HL-60/S4 treated with phorbol 12-myristate 13-acetate at 8.2 ng/mL for 4 days and 3 days (cell line): Measurements from ENCODE around the gene HTRA1.

Experiments
- in situ Hi-C: fragments of 300-500 bp; cut with MboI; formaldehyde crosslinking; loops from 2 replicates; pipeline ENCODE4 v1.15.0; 2022; ENCODE audit warnings: low sequenced_read_pairs

The HTRA1 gene

DNA sequence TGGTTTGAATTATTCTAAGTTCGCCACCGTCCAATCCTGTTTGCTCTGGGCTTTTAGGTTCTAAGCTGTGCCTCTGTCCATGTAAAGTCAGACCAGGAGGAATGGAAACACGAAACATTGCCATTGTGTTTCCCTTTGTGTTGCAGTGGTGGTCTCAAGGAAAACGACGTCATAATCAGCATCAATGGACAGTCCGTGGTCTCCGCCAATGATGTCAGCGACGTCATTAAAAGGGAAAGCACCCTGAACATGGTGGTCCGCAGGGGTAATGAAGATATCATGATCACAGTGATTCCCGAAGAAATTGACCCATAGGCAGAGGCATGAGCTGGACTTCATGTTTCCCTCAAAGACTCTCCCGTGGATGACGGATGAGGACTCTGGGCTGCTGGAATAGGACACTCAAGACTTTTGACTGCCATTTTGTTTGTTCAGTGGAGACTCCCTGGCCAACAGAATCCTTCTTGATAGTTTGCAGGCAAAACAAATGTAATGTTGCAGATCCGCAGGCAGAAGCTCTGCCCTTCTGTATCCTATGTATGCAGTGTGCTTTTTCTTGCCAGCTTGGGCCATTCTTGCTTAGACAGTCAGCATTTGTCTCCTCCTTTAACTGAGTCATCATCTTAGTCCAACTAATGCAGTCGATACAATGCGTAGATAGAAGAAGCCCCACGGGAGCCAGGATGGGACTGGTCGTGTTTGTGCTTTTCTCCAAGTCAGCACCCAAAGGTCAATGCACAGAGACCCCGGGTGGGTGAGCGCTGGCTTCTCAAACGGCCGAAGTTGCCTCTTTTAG lies 52.9 kb downstream of the HTRA1 start:
- in situ Hi-C loops = no loop called here

DNA sequence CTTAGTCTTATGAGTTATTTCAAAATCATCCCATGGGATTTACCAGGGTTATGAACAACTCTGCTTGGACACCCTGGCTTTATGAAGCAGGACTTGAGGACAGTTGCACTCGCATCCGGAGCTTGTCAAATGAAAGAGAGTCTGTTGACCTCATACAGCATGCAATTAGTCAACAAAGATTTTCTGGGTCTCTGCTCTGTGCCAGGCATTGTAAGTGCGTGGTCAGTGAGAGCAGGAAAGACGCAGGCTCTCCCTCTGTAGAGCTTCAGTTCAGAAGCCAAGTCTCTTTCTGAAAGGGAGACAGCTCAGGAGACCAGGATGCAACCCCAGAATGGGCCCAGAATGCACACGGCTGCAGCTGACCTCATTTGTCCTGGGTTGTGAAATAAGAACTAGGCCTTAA lies 53.7 kb downstream of the HTRA1 start:
- in situ Hi-C loops = no loop called here

DNA sequence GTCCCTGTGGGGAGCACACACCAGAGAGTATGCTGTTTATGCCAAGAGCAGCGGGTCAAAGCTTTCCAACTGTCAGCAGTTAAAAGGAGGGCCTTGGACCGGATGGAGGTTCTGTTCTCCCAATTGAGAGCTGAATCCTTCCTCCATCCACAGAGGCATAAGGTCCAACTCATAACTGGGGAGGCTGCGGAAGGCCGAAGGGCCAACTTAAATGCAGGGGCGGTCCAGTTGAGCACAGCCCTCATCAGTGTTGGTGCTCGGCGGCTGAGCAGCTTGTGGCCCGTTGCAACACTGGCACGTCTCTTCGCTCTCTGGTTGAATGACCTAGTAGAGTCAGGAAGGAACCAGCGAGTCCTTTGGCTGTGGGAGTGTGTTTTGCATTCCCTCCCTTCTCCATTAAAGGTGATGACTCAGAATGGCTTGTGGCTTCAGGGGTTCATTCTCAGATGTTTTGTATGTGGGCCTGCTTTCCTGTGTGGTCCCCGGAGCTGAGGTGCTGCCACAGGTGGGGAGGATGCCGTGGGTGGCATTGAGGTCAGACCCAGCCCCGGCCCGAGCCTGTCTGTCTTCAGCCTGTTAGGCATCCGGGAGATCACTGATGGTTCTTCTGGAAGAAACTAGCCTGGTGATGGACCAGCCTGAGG lies 54.4 kb downstream of the HTRA1 start:
- in situ Hi-C loops = no loop called here

DNA sequence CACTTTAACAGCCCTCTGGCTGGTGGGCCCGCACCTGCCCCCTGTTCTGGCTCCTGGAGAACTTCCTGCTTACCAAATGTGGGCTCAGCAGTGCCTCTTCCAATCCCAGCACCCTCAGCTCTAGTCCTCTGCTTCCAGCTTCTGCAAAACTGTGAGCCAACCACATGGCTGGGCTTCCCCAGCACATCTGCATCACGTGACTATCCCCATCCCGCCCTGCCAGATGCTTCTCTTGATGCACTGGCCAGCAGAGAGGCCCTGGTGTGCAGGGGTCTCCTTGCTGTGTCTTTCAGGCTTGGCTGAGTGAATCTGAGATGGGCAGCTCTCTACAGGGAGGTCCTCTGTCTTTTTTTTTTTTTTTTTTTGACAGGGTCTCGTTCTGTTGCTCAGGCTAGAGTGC lies 55.4 kb downstream of the HTRA1 start:
- in situ Hi-C loops = no loop called here

DNA sequence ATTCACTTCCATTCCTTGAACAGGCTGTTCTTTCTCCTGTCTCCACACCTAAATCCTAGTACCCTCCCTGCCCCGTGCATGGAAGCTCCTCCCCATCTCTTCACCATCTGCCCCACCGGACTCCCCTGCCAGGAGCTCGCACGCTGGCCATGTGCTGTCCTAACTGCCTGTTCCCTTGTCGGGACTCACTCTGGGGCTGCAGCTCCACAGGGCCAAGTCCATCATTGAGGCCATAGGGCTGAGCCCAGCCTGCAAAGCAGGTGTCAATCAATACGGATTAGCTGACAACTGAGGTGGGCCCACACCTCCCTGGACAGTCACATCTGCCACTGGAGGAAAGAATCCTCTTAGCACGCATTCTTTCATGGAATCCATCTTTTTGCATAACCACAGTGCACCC lies 57.8 kb downstream of the HTRA1 start:
- in situ Hi-C loops = no loop called here

DNA sequence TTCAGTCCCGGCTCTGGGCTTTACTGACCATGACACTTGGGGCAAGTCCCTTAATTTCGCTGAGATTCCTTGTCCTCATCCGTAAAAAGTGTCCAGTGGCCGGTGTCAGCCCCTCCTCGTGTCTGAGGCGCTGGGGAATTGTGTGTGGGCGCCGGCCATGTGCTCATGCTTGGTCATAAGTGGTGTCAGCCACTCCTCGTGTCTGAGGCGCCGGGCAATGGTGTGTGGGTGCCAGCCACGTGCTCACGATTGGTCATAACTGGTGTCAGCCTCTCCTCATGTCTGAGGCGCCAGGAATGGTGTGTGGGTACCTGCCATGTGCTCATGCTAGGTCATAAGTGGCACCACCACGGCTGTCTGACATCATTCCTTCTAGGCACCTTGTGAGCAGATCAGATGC lies 58.5 kb downstream of the HTRA1 start:
- in situ Hi-C loops = no loop called here

DNA sequence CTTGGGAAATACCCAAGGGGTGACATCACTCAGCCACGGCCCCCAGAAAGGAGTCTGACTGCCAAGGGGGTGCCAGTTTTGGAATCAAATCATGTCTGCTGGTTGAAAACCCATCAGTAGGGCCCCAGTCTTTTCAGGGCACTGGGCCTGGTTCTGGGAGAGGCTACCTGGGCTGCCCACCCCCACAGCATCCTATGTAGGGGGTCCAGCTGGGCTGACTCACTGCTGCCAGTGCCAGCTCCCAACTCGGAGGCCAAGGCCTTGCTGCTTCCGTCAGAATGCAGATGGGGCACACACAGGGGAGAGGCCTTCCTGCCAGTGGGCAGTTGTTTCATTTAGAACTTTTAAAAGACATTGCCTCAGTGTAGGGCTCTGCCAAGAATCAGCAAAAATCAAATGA lies 59.7 kb downstream of the HTRA1 start:
- in situ Hi-C loops = no loop called here

DNA sequence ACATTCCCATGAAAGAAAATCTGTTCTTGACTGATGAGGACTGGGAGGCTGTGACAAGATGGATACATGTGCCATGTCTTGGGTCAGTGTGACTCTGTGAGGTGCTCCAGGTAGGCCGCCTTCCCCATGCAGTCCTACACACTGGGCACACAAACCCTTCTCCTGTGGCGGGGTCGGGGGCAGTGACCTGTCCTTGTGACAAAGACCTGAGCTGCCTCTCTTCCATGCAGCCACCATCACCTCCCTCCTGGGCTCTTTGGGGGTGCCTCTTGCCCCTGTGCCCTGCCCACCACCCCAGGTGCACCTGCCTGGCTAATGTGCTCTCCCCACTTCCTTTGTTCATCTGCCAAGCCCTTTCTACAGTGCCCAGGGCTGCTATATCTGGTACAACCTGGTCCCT lies 63.5 kb downstream of the HTRA1 start:
- in situ Hi-C loops = no loop called here

DNA sequence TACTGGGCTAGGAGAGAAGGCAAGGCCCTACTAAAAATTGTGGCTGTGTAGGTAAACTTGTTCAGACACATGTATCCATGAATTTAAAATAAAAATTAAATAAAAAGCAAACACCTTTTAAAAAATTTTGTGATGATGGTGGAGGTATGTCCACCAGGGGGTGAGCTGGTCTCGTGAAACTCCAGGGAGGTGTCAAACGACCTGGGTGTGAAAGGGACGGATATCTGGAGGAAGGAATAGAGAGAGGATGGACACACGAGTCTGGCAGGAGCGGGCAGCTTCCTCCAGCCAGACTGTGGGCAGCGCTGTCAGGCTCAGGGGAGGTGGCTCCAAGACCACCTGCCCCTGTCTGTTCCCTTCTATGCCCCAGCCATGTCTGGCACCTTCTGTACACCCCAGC lies 64.4 kb downstream of the HTRA1 start:
- in situ Hi-C loops = no loop called here

DNA sequence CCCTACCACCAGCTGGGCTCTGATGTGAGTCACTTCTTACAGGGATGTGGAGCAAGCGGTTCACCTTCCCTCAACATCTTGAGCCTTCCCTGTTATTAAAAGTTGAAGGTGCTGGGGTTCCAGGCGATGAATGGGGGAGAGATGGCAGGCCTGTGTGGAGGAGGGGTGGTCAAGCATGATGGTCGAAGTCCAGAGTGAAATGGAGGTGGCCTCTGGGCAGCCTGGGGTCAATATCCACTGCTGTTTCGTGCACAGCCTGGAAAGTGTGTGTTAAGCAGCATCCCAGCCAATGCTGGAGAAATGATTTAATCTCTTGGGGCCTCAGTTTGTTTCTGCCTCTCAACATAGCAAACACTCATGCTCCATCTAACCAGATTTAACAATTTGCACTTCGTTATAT lies 65.5 kb downstream of the HTRA1 start:
- in situ Hi-C loops = no loop called here

DNA sequence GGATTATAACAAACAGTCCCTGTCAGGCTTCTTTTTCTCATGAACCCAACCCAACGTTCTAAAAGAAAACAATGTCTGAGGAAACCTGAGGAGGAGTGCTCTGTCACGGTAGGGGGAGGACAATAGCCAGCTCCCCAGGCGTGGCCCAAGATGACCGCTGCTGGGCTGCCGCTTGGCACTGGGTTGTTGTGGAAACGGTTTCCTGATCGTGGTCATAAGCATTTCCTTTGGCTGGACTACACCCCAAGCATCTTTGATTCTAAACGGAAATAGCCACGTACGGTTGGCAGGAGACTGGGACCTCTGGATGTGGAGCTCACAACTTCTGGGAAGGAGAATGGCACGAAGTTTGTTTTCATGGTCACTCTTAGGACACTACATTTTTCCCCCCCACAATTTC lies 68.8 kb downstream of the HTRA1 start:
- in situ Hi-C loops = no loop called here

DNA sequence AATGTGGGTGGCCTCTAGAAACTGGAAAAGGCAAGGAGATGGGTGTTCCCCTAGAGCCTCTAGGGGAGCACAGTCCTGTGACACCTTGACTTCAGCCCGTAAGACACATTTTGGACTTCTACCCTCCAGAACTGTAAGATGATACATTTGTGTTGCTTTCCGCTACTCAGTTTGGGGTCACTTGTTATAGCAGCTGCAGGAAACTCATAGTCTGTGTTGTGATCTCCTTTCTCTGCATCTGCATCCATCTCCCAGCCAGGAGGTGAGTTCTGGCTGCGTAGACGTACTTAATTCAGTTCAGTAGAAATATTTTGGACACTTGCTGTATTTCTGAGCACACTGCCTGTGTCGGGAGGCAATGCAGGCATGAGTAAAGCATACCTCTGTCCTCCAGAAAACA lies 69.9 kb downstream of the HTRA1 start:
- in situ Hi-C loops = no loop called here

DNA sequence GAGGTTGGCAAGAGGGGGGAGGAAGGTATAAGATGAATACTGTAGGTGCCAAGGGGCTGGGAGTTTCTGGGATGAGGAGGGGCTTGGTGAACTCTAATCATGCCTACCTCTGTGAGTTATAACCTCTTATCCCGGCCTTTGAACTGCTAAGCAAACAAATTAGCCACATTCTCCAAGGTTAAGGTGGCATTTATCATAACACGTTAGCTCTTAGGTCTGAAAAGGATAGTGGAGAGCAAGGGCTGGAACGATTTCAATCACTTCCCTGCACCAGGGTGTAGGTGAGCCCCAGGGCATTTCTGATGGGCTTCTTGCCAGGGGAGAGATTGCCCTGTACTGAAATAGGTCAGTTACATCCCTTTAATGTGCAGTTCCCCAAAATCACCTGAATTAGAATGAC lies 70.6 kb downstream of the HTRA1 start:
- in situ Hi-C loops = no loop called here

DNA sequence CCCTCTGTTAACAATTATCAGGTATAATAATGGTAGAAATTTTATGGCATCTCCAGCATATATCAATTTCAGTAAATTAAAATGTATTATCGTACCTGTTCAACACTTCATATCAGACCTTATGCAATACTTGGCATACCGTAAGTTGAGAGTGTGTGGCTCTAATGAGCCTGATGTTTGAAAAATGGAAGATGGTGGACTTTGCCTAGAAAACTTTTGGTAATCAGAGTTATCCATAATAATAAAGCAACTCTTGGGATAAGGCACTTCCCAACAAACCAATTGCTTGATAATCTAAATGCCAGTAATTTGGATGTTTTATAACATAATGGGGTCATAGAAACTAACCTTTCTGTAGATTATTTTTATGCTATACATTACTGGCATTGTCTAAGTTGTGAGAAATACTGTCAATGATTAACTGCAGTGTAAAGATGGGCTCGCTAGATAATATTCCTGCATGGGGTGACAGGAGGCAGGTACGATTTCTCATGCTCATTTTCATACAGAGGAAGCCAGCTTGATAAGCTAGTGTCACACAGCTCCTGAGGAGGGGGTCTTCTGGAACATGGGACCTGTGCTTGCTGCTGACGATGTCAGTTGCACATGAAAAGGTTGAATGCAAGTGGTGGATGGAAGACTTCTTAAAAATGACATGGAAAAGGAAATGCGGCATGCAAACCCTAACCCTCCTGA lies 71.4 kb downstream of the HTRA1 start:
- in situ Hi-C loops = no loop called here

DNA sequence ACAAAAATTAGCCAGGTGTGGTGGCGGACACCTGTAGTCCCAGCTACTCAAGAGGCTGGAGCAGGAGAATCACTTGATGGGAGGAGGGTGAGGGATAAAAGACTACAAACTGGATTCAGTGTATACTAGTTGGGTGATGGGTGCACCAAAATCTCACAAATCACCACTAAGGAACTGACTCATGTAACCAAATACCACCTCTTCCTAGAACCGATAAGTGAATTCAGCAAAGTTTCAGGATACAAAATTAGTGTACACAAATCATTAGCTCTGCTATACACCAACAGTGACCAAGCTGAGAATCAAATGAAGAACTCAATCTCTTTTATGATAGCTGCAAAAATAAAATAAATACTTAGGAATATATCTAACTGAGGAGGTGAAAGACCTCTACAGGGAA lies 76.2 kb downstream of the HTRA1 start:
- in situ Hi-C loops = no loop called here

DNA sequence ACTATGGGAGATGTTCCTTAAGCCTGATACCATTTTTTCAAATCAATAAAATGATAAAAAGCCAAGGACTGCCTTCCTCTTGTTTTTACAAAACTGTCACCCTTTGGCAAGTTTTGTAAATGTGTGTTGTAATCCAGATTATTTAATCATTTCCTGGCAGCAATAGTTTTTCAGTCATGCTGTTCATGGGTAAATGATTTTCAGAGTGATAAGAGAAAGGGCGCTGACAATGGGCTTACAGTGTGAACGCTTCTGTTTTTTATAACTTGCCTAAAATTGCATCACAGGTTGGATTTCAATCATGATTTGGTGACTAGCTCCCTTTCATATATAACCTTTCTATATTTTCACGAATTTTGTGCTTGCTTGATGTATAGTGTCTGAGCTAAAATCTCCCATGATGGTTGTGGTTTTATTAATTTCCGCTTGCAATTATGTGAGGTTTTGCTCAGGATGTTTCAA lies 80.2 kb downstream of the HTRA1 start:
- in situ Hi-C loops = no loop called here

DNA sequence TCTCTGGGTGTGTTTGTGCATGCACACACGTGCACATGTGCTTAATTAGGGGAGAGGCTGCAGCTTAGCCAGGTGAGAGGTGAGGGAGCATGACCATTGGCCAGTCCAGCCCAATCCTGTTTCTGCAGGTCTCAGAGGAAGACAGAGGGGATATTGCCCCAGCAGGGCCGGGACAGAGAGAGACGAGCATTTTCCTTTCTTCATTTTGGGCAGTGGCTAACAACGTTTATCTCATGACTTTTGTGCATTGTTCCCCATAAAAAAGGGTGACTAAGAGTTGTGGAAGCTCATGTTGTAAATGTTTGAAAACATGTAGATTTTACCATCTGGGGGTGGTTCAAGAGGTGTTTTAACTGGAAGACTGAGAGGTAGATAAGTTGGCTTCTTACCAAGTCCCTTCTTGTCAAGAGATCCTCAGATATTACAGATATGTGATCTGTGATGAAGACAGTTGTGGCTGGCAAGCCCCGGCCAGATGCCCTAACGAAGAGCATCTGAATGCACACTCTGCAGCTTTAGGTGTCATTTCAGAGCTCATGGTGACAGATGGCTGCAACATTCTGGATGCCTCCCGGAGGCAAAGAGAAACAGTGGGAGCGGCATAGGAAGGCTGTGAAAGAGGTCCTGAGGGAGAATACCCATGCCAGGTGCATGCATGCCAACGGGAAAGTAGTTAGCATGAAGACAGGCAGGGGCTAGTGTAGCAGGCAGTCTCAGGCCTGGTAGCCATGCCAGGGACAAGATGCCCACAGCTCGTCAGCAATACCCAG lies 82.5 kb downstream of the HTRA1 start:
- in situ Hi-C loops = no loop called here

DNA sequence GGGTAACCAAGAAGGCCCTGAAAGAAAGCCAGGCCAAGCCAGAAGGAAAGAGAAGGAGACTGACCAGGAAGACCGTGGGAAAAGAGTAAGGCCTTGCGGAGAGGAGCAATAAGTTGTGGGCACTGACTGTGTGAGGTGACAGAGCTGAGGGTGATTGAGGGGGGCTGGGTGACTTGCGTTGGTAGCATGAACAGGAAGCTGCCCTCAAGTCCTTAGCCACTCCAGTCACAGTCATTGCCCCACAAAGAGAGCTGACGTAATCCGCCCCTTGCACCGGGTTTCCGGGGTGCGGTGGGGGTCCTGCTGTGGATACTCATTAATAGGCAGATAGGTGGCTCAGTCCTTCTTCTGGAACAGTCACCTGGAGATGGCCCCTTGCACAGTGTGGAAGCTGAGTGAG lies 83.1 kb downstream of the HTRA1 start:
- in situ Hi-C loops = no loop called here

DNA sequence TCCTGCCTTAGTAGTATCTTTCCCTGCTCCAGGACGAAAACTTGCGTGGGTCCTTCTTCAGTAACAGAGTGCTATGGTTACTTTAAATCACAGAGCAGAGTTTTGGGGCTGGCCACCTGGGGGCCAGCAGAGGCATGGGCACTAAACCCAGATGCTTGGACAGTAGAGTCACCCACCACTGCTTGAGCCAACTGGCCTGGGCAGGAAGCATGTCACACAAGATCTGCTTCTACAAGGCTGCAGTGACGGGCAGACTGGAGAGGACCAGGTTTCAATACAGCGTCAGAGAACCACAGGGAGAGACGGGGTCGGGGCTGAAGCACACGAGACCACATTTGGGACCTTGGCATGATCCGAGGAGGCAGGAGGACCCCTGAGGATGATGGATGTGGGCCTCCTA lies 84.9 kb downstream of the HTRA1 start:
- in situ Hi-C loops = no loop called here

DNA sequence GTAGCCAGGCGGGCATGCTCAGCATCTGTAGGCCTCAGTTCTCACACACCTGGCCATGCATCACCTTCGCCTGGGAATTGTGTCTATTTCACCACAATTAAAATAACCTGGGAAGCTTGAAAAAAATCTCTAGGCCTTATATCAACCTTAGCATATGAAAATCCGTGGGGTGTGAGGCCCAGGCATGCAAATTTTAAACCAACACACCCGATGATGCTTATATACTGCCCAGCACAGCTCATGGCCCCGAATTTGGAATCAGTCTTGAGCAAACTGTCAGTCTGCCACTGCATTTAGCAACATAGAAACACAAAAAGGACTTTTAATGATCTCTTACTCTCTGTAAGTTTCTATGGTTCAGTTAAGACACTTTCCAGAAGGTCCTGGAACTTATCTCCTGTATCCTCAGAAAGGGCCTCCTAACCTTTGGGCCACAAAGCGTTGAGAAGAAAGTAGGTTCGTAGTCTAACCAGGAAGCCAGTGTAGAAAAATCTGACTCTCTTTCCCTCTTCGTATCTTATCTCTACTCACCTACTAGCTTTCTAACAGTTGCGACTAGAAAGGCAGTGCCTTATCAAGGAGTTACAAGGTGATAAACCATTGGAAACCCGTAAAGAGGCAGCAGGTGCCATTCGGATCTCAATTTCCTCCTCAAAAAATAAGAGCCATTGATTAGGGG lies 87.2 kb downstream of the HTRA1 start:
- in situ Hi-C loops = no loop called here

DNA sequence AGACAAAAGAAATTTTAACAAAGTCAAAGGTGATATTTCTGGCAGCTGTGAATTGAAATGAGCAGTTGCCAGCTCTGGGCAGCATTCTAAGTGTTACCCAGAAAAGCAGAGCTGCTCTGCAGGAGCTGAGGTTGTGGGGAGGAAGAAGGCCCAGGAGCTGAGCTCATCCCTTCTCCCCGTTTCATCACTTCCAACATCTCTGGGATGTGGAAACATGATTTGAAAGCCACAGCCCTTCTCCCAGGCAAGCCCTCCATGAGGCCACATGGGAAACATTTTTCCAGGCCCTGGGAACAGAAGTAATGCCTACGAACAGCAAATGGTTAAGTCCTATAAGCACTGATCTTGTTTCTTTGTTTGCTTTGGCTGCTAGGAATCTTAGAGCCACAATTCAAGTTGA lies 88.3 kb downstream of the HTRA1 start:
- in situ Hi-C loops = no loop called here
